Measurements from ENCODE around the gene TMEM129. TPM values are rescaled to one million over a fixed set of nuclear protein-coding genes. Genes with fewer than 3 reads are reported as not detected.

TMEM129 gene
- total RNA-seq, 1 donor from 2014 or later = 14.1 TPM

DNA sequence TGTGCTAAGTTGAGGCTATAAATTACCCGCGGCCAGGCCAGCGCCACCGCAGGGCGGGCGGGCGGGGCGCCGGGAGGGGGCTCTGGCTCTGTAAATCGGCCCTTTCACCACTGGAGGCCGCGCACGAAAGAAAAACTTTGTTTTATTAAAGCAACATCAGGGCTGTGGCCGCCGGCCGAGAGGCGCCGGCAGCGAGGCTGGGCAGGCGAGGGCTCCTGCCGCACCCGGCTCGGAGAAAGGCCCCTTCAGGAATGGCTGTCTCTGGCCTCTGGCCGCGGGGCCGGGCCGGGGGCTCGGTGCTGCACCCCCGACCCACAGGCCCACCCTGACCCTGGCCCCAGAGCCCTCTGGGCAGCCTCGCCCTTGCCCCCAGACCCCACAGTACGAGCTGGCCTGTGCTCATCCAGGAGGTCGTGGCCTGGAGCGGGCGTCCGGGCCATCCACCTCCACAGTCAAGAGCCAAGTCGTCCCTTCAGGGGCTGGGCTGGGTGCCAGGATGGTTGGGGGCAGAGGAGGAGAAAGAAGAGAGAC lies 42.5 kb upstream of the TMEM129 start:
- H3K27me3 Mint-ChIP-seq (ENCODE audit: insufficient read depth, low read depth) = peaks cover 15% of the 10 kb centered on the region
- Histone ChIP-seq H3K9me3 (ENCODE audit: low read depth) (no peaks in the 10 kb centered on the region), H4K20me1 (ENCODE audit: low read depth) (peaks cover 25% of the 10 kb centered on the region), H3K79me2 (ENCODE audit: low read depth) (no peaks in the 10 kb centered on the region), H3K27me3 (peaks cover 34% of the 10 kb centered on the region), H2AFZ (replicated peaks) (no peak overlapping the region), H3K9ac (no peak overlapping the region), H3K36me3 (no peaks in the 10 kb centered on the region), H3F3A (ENCODE audit: low read depth) (peaks cover 39% of the 10 kb centered on the region), H3K4me3 (no peak overlapping the region), H3K4me2 (no peak overlapping the region), H3K27ac (no peak overlapping the region), H3K4me1 (peaks cover 48% of the 10 kb centered on the region)
- H3K36me3 Mint-ChIP-seq = no peaks in the 10 kb centered on the region
- no peak for TF ChIP-seq EZH2phosphoT487 (IDR thresholded peaks at IDR 0.05)
- TF ChIP-seq, protein P1, sequence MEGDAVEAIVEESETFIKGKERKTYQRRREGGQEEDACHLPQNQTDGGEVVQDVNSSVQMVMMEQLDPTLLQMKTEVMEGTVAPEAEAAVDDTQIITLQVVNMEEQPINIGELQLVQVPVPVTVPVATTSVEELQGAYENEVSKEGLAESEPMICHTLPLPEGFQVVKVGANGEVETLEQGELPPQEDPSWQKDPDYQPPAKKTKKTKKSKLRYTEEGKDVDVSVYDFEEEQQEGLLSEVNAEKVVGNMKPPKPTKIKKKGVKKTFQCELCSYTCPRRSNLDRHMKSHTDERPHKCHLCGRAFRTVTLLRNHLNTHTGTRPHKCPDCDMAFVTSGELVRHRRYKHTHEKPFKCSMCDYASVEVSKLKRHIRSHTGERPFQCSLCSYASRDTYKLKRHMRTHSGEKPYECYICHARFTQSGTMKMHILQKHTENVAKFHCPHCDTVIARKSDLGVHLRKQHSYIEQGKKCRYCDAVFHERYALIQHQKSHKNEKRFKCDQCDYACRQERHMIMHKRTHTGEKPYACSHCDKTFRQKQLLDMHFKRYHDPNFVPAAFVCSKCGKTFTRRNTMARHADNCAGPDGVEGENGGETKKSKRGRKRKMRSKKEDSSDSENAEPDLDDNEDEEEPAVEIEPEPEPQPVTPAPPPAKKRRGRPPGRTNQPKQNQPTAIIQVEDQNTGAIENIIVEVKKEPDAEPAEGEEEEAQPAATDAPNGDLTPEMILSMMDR (IDR thresholded peaks at IDR 0.05) = peak; percentile 6
- H3K9me3 Mint-ChIP-seq = no peaks in the 10 kb centered on the region
- H3K4me1 Mint-ChIP-seq = peaks cover 17% of the 10 kb centered on the region
- no peak overlapping the region for H3K4me3 Mint-ChIP-seq
- H3K27ac Mint-ChIP-seq = no peak overlapping the region
- peak; percentile 39 for DNase-seq (ENCODE audit: low spot score)

DNA sequence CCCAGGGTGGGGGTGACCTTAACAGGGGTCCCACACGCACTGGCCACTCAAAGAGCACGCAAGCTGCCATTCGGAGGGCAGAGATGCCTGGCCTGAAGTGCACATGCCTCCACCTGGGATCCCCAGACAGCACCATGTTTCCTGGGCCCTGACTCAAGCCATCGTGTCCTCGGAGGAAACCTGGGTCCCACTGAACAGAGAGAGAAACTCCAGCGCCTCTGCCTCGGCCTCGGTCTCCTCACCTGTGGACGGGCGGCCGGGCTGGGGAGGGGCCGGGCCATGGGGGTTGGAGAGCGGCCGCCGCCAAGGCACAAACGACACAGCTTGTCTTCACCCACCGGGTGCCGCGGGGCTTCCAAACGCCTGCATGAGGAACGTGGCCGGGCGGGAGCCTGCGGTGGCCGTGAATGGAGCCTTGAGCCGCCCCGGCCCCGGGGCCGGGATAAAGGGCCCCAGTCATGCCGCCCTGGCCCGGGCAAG lies 42.0 kb upstream of the TMEM129 start:
- Histone ChIP-seq H3K27me3 (peaks cover 29% of the 10 kb centered on the region), H3K79me2 (ENCODE audit: low read depth) (no peaks in the 10 kb centered on the region), H3K36me3 (no peaks in the 10 kb centered on the region), H3F3A (ENCODE audit: low read depth) (peaks cover 34% of the 10 kb centered on the region), H3K4me1 (peaks cover 43% of the 10 kb centered on the region), H4K20me1 (ENCODE audit: low read depth) (peaks cover 20% of the 10 kb centered on the region), H2AFZ (replicated peaks) (no peak overlapping the region), H3K4me3 (no peak overlapping the region), H3K27ac (no peak overlapping the region), H3K4me2 (no peak overlapping the region), H3K9me3 (ENCODE audit: low read depth) (no peaks in the 10 kb centered on the region), H3K9ac (no peak overlapping the region)
- Mint-ChIP-seq H3K4me3 (no peak overlapping the region), H3K36me3 (no peaks in the 10 kb centered on the region), H3K27me3 (ENCODE audit: insufficient read depth, low read depth) (peaks cover 13% of the 10 kb centered on the region), H3K9me3 (no peaks in the 10 kb centered on the region), H3K4me1 (peaks cover 12% of the 10 kb centered on the region), H3K27ac (no peak overlapping the region)
- TF ChIP-seq, protein P1 (IDR thresholded peaks at IDR 0.05) = no peak
- TF ChIP-seq EZH2 (IDR thresholded peaks at IDR 0.05) (no peak), EZH2phosphoT487 (IDR thresholded peaks at IDR 0.05) (no peak)
- DNase-seq (ENCODE audit: low spot score) = no peak

DNA sequence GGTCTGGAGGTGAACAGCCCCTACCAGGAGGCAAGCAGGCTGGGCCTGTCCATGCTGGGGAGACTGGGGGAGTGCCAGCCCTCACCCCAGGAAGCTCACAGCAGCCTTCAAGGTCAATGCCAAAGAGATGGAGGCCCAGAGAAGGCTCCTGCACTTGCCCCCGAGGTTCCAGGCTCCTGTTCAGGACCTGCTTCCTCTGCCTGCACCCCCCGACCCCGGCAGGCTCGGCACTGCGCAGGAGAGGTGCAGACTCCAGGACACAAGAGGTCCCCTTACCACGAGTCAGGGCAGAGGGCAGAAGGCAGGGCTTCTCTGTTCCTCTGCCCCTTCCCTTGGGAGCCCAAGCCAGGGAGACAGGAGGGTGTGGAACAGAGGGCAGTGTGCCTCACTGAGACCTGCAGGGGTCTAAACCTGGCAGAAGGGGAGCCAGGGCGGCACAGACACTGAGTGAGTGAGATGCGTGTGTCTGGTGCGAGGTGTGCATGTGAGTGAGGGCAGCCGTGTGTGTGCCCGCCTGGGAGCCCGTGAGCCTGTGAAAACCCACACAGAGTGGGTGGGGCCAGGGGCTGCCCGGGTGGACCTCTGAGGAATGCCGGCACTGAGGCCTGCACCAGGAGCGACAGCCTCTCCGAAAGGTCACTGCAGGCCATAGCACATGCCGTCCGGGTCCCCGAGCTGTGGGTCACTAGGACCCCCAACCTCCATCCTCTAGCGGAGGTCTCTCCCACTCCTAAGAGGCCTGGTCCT lies 41.3 kb upstream of the TMEM129 start:
- Histone ChIP-seq H3K36me3 (no peaks in the 10 kb centered on the region), H3K9ac (no peak overlapping the region), H3K9me3 (ENCODE audit: low read depth) (no peaks in the 10 kb centered on the region), H4K20me1 (ENCODE audit: low read depth) (peaks cover 15% of the 10 kb centered on the region), H2AFZ (replicated peaks) (no peak overlapping the region), H3K4me3 (no peak overlapping the region), H3K27ac (no peak overlapping the region), H3K27me3 (peaks cover 27% of the 10 kb centered on the region), H3K4me1 (peaks cover 38% of the 10 kb centered on the region), H3K79me2 (ENCODE audit: low read depth) (no peaks in the 10 kb centered on the region), H3F3A (ENCODE audit: low read depth) (peaks cover 30% of the 10 kb centered on the region), H3K4me2 (no peak overlapping the region)
- H3K27ac Mint-ChIP-seq = no peak overlapping the region
- H3K27me3 Mint-ChIP-seq (ENCODE audit: insufficient read depth, low read depth) = peaks cover 13% of the 10 kb centered on the region
- no peak for DNase-seq (ENCODE audit: low spot score)
- peak overlapping the region; percentile 64 for H3K4me3 Mint-ChIP-seq
- peaks cover 10% of the 10 kb centered on the region for H3K4me1 Mint-ChIP-seq
- no peaks in the 10 kb centered on the region for H3K36me3 Mint-ChIP-seq
- TF ChIP-seq, protein P1 (IDR thresholded peaks at IDR 0.05) = no peak
- no peaks in the 10 kb centered on the region for H3K9me3 Mint-ChIP-seq

Measured in neural progenitor cell (in vitro differentiated cells).